ENCODE results near the gene RAPSN. TPM values are rescaled to one million over a fixed set of nuclear protein-coding genes. Genes with fewer than 3 reads are reported as not detected.
A peak's percentile ranks its signal among the peaks of the same experiment; 100 is the strongest.

The RAPSN gene
- total and polyA plus RNA-seq, 2 of the 8 experiments (the other 6 are each of a cell fraction or from before 2014, with no cell fraction given) = 0.06 to 0.34 TPM

DNA sequence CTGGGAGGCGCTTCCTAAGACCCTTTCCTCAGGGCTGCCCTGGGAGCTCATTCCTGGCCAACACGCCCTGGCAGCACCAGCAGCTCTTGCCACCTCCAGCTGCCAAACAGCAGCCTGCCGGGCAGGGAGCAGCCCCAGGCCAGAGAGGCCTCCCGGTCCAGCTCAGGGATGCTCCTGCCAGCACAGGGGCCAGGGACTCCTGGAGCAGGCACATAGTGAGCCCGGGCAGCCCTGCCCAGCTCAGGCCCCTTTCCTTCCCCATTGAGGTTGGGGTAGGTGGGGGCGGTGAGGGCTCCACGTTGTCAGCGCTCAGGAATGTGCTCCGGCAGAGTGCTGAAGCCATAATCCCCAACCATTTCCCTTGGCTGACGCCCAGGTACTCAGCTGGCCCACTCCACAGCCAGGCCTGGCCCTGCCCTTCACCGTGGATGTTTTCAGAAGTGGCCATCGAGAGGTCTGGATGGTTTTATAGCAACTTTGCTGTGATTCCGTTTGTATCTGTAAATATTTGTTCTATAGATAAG is 32.9 kb downstream of the RAPSN start:
- POLR2A ChIA-PET (ENCODE audit: partially characterized antibody) = interaction anchor here (0.5 to 12.8 kb wide), 8 partner anchors 8 to 201 kb away, joined by 3 to 140 read pairs (median 4); partner anchors contain the start of genes DDB2 and PSMC3
- Histone ChIP-seq H3K9me3 (ENCODE audit: insufficient read depth in 2 of 2, low read depth in 1 of 2, low read length in 1 of 2) (no peaks in the 10 kb centered on the region), H3K14ac (ENCODE audit: insufficient read length) (no peak overlapping the region), H3K23me2 (ENCODE audit: low read depth, low read length) (no peaks in the 10 kb centered on the region), H2BK12ac (ENCODE audit: low read depth, low read length) (no peak overlapping the region), H2BK120ac (replicated peaks; ENCODE audit: low read depth, low read length) (no peak overlapping the region), H3K4me3 (ENCODE audit: extremely low read depth in 1 of 4, insufficient read depth in 2 of 4, low read depth in 3 of 4, low read length in 4 of 4) (no peak overlapping the region), H4K20me1 (replicated peaks in 1 of 2; ENCODE audit: control insufficient read depth in 1 of 2, insufficient read depth in 2 of 2, low read length in 2 of 2) (peaks cover 0 to 15% of the 10 kb centered on the region in 2 experiments), H3K79me1 (ENCODE audit: low read depth, low read length) (no peaks in the 10 kb centered on the region), H3K79me2 (ENCODE audit: control insufficient read depth in 1 of 2, insufficient read depth in 2 of 2, low read length in 2 of 2) (no peaks in the 10 kb centered on the region), H3K4me2 (ENCODE audit: insufficient read depth in 1 of 2, low read depth in 2 of 2, low read length in 2 of 2) (no peak overlapping the region), H3K27me3 (replicated peaks in 1 of 4; ENCODE audit: control insufficient read depth in 3 of 4, extremely low read depth in 1 of 4, insufficient read depth in 3 of 4, low read length in 3 of 4) (no peaks in the 10 kb centered on the region), H4K91ac (replicated peaks; ENCODE audit: insufficient read length, low read length) (no peak overlapping the region), H2BK20ac (ENCODE audit: low read length) (no peak overlapping the region), H2BK15ac (ENCODE audit: low read length) (no peak overlapping the region), H3K27ac (ENCODE audit: low read depth, low read length) (no peak overlapping the region), H2AK5ac (ENCODE audit: low read depth, low read length) (no peak overlapping the region), H3K9ac (replicated peaks in 1 of 4; ENCODE audit: extremely low read depth in 1 of 4, low read depth in 3 of 4, low read length in 3 of 4) (no peak overlapping the region), H3K4me1 (replicated peaks in 1 of 4; ENCODE audit: control insufficient read depth in 3 of 4, insufficient read depth in 4 of 4, low read length in 3 of 4) (peaks cover 0 to 2% (median 0%) of the 10 kb centered on the region in 4 experiments; a peak in 2 of 7 replicates), H3K4ac (replicated peaks; ENCODE audit: insufficient read length, low read depth, low read length) (no peak overlapping the region), H3K23ac (ENCODE audit: insufficient read length) (no peak overlapping the region), H2BK5ac (ENCODE audit: low read depth, low read length) (peak overlapping the region; percentile 21; the same call in 1 of the 2 replicates), H3K18ac (ENCODE audit: extremely low read depth, low read length) (no peak overlapping the region), H4K5ac (ENCODE audit: insufficient read length, low read depth, low read length) (no peak overlapping the region), H2AFZ (ENCODE audit: low read length) (no peak overlapping the region), H3K56ac (replicated peaks; ENCODE audit: insufficient read length, low read depth, low read length) (no peak overlapping the region), H4K8ac (ENCODE audit: extremely low read depth, insufficient read depth, low read length) (no peak overlapping the region), H3K36me3 (ENCODE audit: control insufficient read depth in 2 of 4, insufficient read depth in 4 of 4, low read length in 3 of 4) (peaks cover 14 to 29% (median 24%) of the 10 kb centered on the region in 4 experiments; a peak in 7 of 8 replicates)
- 82% methylated on average over 11 of the region's 13 CpGs; no CpG with 5 or more reads in 1 of the 2 experiments for WGBS, 2 experiments (ENCODE audit: extremely low coverage in 1 of 2, insufficient coverage in 1 of 2, insufficient read length in 1 of 2, insufficient replicate concordance in 2 of 2, low coverage in 1 of 2, low lambda C conversion rate in 2 of 2, missing lambda C conversion rate in 1 of 2)
- FAIRE-seq (no peak), DNase-seq (ENCODE audit: low read depth in 1 of 2, low spot score in 2 of 2) (no peak)
- TF ChIP-seq, protein P1, sequence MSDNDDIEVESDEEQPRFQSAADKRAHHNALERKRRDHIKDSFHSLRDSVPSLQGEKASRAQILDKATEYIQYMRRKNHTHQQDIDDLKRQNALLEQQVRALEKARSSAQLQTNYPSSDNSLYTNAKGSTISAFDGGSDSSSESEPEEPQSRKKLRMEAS (IDR thresholded peaks at IDR 0.05) = no peak
- CTCF ChIA-PET (ENCODE audit: partially characterized antibody) = interaction anchor here (0.6 to 1.2 kb wide), 5 partner anchors 9 to 132 kb away, joined by 3 to 4 read pairs (median 3); no protein-coding TSS in a partner anchor
